ENCODE measurements around the gene PSMD5. TPM values are rescaled to one million over a fixed set of nuclear protein-coding genes. Genes with fewer than 3 reads are reported as not detected.

Gene PSMD5
- total RNA-seq, 2 donors from 2014 or later = 33.2 to 60.2 TPM

- H3K36me3 ChIP-seq = no peaks in the 10 kb centered on the region
- no peak overlapping the region for H3K27ac ChIP-seq
- no peak overlapping the region for H3K4me3 ChIP-seq
- H3K9me3 ChIP-seq = no peaks in the 10 kb centered on the region
- H3K27me3 ChIP-seq = no peaks in the 10 kb centered on the region
- DNase-seq = no peak
- H3K4me1 ChIP-seq = peaks cover 6% of the 10 kb centered on the region
- no peak overlapping the region for H3K9ac ChIP-seq (ENCODE audit: low read depth in 2 of 2, low read length in 2 of 2)
- no peak for TF ChIP-seq CTCF (IDR thresholded peaks at IDR 0.05)
- intact Hi-C loops (cut with DNase I) = no loop called here
Observed at GRCh38 chr9:120883608-120883996, 40.9 kb upstream of the PSMD5 start.

- H3K27me3 ChIP-seq = no peaks in the 10 kb centered on the region
- H3K9ac ChIP-seq (ENCODE audit: low read depth in 2 of 2, low read length in 2 of 2) = no peak overlapping the region
- H3K4me3 ChIP-seq = no peak overlapping the region
- intact Hi-C loops (cut with DNase I) = no loop called here
- peaks cover 6% of the 10 kb centered on the region for H3K4me1 ChIP-seq
- no peaks in the 10 kb centered on the region for H3K9me3 ChIP-seq
- DNase-seq = no peak
- no peaks in the 10 kb centered on the region for H3K36me3 ChIP-seq
- no peak overlapping the region for H3K27ac ChIP-seq
- no peak for TF ChIP-seq CTCF (IDR thresholded peaks at IDR 0.05)
Observed at GRCh38 chr9:120882935-120883607, 40.3 kb upstream of the PSMD5 start.

GRCh38 chr9:120879446-120879845, 36.7 kb upstream of the PSMD5 start:
- intact Hi-C loops (cut with DNase I) = loop anchor here (5.0 kb wide), 1 partner anchor 48 kb away; the partner anchor contains the start of gene TRAF1
- Histone ChIP-seq H3K9ac (ENCODE audit: low read depth in 2 of 2, low read length in 2 of 2) (no peak overlapping the region), H3K4me1 (no peaks in the 10 kb centered on the region), H3K27me3 (no peaks in the 10 kb centered on the region), H3K36me3 (no peaks in the 10 kb centered on the region), H3K4me3 (no peak overlapping the region), H3K9me3 (no peaks in the 10 kb centered on the region), H3K27ac (no peak overlapping the region)
- no peak for TF ChIP-seq CTCF (IDR thresholded peaks at IDR 0.05)
- no peak for DNase-seq

GRCh38 chr9:120878188-120879130, 35.7 kb upstream of the PSMD5 start:
- H3K27me3 ChIP-seq = no peaks in the 10 kb centered on the region
- no peaks in the 10 kb centered on the region for H3K36me3 ChIP-seq
- H3K9me3 ChIP-seq = no peaks in the 10 kb centered on the region
- peak overlapping the region; percentile 71 for H3K4me3 ChIP-seq
- no peaks in the 10 kb centered on the region for H3K4me1 ChIP-seq
- H3K9ac ChIP-seq (ENCODE audit: low read depth in 2 of 2, low read length in 2 of 2) = peak overlapping the region in 1 of 2 donors; percentile 88
- no peak for DNase-seq
- peak overlapping the region; percentile 96 for H3K27ac ChIP-seq
- no peak for TF ChIP-seq CTCF (IDR thresholded peaks at IDR 0.05)
- intact Hi-C loops (cut with DNase I) = loop anchor here (5.0 kb wide), 1 partner anchor 49 kb away; the partner anchor contains the start of gene TRAF1

DNA sequence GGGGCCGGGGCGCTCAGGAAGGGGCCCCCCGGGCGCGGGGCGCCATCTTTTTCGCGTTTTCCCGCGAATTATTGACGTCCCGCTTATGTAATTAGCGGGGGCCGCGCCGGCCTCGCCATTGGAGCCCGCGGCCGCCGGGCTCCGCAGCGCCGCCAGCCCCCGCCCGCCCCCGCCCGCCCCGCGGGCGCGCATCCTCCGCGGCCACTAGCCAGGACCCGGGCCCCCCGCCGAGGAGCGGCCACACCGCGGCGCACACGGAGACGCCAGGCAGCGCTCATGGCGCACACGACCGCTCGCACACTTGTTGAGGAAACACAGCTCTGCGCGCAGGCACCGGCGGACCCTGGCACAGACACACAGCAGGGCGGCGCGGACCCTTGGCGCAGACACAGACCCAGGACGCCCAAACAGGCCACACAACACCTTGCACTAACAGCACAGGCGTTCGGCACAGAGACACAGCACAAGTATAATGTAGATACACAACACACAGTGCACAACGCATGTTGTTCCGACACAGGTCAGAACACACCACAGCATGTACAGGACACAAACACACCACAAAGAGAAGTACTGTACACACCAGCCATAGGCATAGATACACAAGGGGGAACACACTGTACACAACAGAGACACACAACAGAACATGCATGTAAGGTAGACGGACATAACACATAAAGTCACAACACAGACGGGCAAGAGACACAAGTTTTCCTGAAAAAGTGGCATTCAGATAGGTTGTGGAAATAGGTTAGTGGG, 34.7 kb upstream of the PSMD5 start:
- Histone ChIP-seq H3K4me3 (peak overlapping the region; percentile 71), H3K27ac (peak overlapping the region; percentile 96), H3K9ac (ENCODE audit: low read depth in 2 of 2, low read length in 2 of 2) (peak overlapping the region; percentile 60 to 88), H3K27me3 (no peaks in the 10 kb centered on the region), H3K36me3 (no peaks in the 10 kb centered on the region), H3K4me1 (no peaks in the 10 kb centered on the region), H3K9me3 (no peaks in the 10 kb centered on the region)
- no peak for TF ChIP-seq CTCF (IDR thresholded peaks at IDR 0.05)
- peak; percentile 68 for DNase-seq
- intact Hi-C loops (cut with DNase I) = loop anchor here (5.0 kb wide), 1 partner anchor 50 kb away; the partner anchor contains the start of gene TRAF1

Data from colonic mucosa (tissue), 4 donors.